OCI-LY3 (cell line): Measurements from ENCODE around the gene REEP1.

ENCODE experiments used
- H2AFZ ChIP-seq: fragments of 200-600, 300-600 bp; shearing (Covaris generic); 2 replicates; pipeline ENCODE4 v1.6.0; 2014; ENCODE audit warnings: antibody characterized with exemption, low read depth, low read length
- H3K27ac ChIP-seq: fragments of 200-600, 300-600 bp; sonication (generic); 2 replicates; pipeline ENCODE4 v1.5.1; 2014; ENCODE audit warnings: mild to moderate bottlenecking, low read length, moderate library complexity, mixed read lengths
- H3K27me3 ChIP-seq: fragments of 200-600, 300-600 bp; sonication (generic); 2 replicates; pipeline ENCODE4 v1.6.1; 2014; ENCODE audit warnings: low read depth, low read length, mixed read lengths
- H3K36me3 ChIP-seq: fragments of 200-600, 300-600 bp; sonication (generic); replicated peaks from 2 replicates; pipeline ENCODE3; 2014; ENCODE audit warnings: low read depth, low read length, mixed read lengths
- H3K4me1 ChIP-seq: fragments of 300-600, 200-600 bp; sonication (generic); 2 replicates; pipeline ENCODE4 v1.6.1; 2014; ENCODE audit warnings: low read length, mixed read lengths
- H3K4me2 ChIP-seq: fragments of 200-600, 300-600 bp; sonication (generic); 2 replicates; pipeline ENCODE4 v1.6.1; 2014; ENCODE audit warnings: low read length, mixed read lengths
- H3K4me3 ChIP-seq: fragments of 300-600, 200-600 bp; sonication (generic); 2 replicates; pipeline ENCODE4 v1.5.1; 2014; ENCODE audit warnings: antibody characterized with exemption, mild to moderate bottlenecking, low read length, moderate library complexity
- H3K79me2 ChIP-seq: fragments of 300-600, 200-600 bp; shearing (Covaris generic); 2 replicates; pipeline ENCODE4 v1.6.1; 2014; ENCODE audit warnings: mild to moderate bottlenecking, low read length, mixed read lengths
- H3K9ac ChIP-seq: fragments of 300-600, 200-600 bp; shearing (Covaris generic); 2 replicates; pipeline ENCODE4 v1.6.0; 2014; ENCODE audit warnings: mild to moderate bottlenecking, low read length, moderate library complexity
- H3K9me3 ChIP-seq: fragments of 200-600, 300-600 bp; shearing (Covaris generic); 2 replicates; pipeline ENCODE4 v1.6.1; 2014; ENCODE audit warnings: low read length, mixed read lengths; ENCODE audit not compliant: insufficient read depth
- H4K20me1 ChIP-seq: fragments of 200-600, 300-600 bp; sonication (generic); 2 replicates; pipeline ENCODE4 v1.6.1; 2016; ENCODE audit warnings: low read length, mixed read lengths; ENCODE audit not compliant: insufficient read depth
- CTCF ChIP-seq: fragments of 200-600, 300-600 bp; sonication (generic); IDR thresholded peaks from 2 replicates; pipeline ENCODE4 v1.5.1; 2014; ENCODE audit warnings: antibody characterized with exemption, low read length, low read depth
- EZH2phosphoT487 ChIP-seq: fragments of 200-600 bp; shearing (Covaris generic); IDR thresholded peaks from 2 replicates; pipeline ENCODE4 v1.6.1; 2018; ENCODE audit warnings: antibody characterized with exemption, mixed run types, low read depth

The REEP1 gene

GRCh38 chr2:86371527-86371926 lies 34.1 kb upstream of the REEP1 start:
- TF ChIP-seq CTCF: no peak
- no peak for TF ChIP-seq EZH2phosphoT487
- H3K27ac ChIP-seq: no peak overlapping the region
- no peak overlapping the region for H3K4me2 ChIP-seq
- no peak overlapping the region for H3K4me3 ChIP-seq
- no peak overlapping the region for H2AFZ ChIP-seq
- H3K79me2 ChIP-seq: no peaks in the 10 kb centered on the region
- no peaks in the 10 kb centered on the region for H3K36me3 ChIP-seq
- no peaks in the 10 kb centered on the region for H4K20me1 ChIP-seq
- H3K9me3 ChIP-seq: no peaks in the 10 kb centered on the region
- H3K27me3 ChIP-seq: no peaks in the 10 kb centered on the region
- H3K9ac ChIP-seq: no peak overlapping the region
- peaks cover 13% of the 10 kb centered on the region for H3K4me1 ChIP-seq

GRCh38 chr2:86370579-86370978 lies 33.2 kb upstream of the REEP1 start:
- H3K9ac ChIP-seq: no peak overlapping the region
- H4K20me1 ChIP-seq: no peaks in the 10 kb centered on the region
- no peak overlapping the region for H3K27ac ChIP-seq
- TF ChIP-seq CTCF: peak; percentile 8; the same call in 1 of the 2 replicates
- TF ChIP-seq EZH2phosphoT487: no peak
- H3K27me3 ChIP-seq: no peaks in the 10 kb centered on the region
- H3K4me1 ChIP-seq: peaks cover 13% of the 10 kb centered on the region
- no peaks in the 10 kb centered on the region for H3K79me2 ChIP-seq
- H3K36me3 ChIP-seq: no peaks in the 10 kb centered on the region
- H3K4me3 ChIP-seq: no peak overlapping the region
- no peaks in the 10 kb centered on the region for H3K9me3 ChIP-seq
- H3K4me2 ChIP-seq: no peak overlapping the region
- no peak overlapping the region for H2AFZ ChIP-seq

- no peaks in the 10 kb centered on the region for H3K9me3 ChIP-seq
- H3K4me3 ChIP-seq: peak overlapping the region; percentile 67
- H2AFZ ChIP-seq: peak overlapping the region; percentile 68
- H4K20me1 ChIP-seq: no peaks in the 10 kb centered on the region
- H3K79me2 ChIP-seq: no peaks in the 10 kb centered on the region
- H3K4me2 ChIP-seq: peak overlapping the region; percentile 68
- no peaks in the 10 kb centered on the region for H3K36me3 ChIP-seq
- H3K9ac ChIP-seq: no peak overlapping the region
- no peaks in the 10 kb centered on the region for H3K27me3 ChIP-seq
- no peak overlapping the region for H3K27ac ChIP-seq
- peaks cover 13% of the 10 kb centered on the region for H3K4me1 ChIP-seq
- TF ChIP-seq EZH2phosphoT487: no peak
- peak; percentile 72 for TF ChIP-seq CTCF
Measured at GRCh38 chr2:86368161-86368824, 30.9 kb upstream of the REEP1 start.

- TF ChIP-seq CTCF: no peak
- no peak for TF ChIP-seq EZH2phosphoT487
- peaks cover 9% of the 10 kb centered on the region for H3K4me1 ChIP-seq
- no peaks in the 10 kb centered on the region for H3K79me2 ChIP-seq
- no peak overlapping the region for H3K27ac ChIP-seq
- H3K27me3 ChIP-seq: no peaks in the 10 kb centered on the region
- H3K9me3 ChIP-seq: no peaks in the 10 kb centered on the region
- no peak overlapping the region for H3K4me3 ChIP-seq
- H3K36me3 ChIP-seq: no peaks in the 10 kb centered on the region
- no peaks in the 10 kb centered on the region for H4K20me1 ChIP-seq
- H3K4me2 ChIP-seq: no peak overlapping the region
- H2AFZ ChIP-seq: no peak overlapping the region
- no peak overlapping the region for H3K9ac ChIP-seq
Measured at GRCh38 chr2:86367499-86367777, 30.0 kb upstream of the REEP1 start.
